ENCODE data around the gene FCN2.

DNA sequence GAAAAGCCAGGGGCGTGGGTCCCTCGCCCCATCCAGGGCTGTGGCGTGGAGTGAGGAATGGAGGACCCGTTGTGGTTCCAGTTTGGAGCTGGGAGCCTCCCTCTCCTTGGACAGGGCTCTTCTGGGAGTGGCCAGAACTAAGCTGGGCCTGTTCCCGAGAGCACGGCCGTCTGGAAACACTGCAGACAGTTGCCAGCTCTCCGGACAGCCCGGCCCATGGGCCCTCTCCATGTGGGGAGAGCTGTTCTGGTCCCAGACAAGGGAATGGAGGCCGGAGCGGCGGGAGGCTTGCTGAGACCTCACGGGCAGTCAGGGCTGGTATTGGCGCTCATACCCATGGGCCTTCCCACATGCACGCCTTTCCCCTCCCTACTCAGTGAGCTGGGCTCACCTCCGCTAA, 45.2 kb upstream of the FCN2 start:
- TF ChIP-seq POLR2A (IDR thresholded peaks at IDR 0.05; ENCODE audit: low read length) (no peak), SREBF2 (IDR thresholded peaks at IDR 0.05) (no peak), BHLHE40 (IDR thresholded peaks at IDR 0.05; ENCODE audit: low read depth, low read length) (no peak), RNF2 (IDR thresholded peaks at IDR 0.05; ENCODE audit: borderline replicate concordance, low read depth) (no peak), ESRRA (IDR thresholded peaks at IDR 0.05; ENCODE audit: borderline replicate concordance, low read length) (no peak), HOXA7 (CRISPR knock-in tag; IDR thresholded peaks at IDR 0.05) (no peak)
- TF ChIP-seq, protein P1, sequence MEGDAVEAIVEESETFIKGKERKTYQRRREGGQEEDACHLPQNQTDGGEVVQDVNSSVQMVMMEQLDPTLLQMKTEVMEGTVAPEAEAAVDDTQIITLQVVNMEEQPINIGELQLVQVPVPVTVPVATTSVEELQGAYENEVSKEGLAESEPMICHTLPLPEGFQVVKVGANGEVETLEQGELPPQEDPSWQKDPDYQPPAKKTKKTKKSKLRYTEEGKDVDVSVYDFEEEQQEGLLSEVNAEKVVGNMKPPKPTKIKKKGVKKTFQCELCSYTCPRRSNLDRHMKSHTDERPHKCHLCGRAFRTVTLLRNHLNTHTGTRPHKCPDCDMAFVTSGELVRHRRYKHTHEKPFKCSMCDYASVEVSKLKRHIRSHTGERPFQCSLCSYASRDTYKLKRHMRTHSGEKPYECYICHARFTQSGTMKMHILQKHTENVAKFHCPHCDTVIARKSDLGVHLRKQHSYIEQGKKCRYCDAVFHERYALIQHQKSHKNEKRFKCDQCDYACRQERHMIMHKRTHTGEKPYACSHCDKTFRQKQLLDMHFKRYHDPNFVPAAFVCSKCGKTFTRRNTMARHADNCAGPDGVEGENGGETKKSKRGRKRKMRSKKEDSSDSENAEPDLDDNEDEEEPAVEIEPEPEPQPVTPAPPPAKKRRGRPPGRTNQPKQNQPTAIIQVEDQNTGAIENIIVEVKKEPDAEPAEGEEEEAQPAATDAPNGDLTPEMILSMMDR (IDR thresholded peaks at IDR 0.05): no peak
- TF ChIP-seq, protein P2, sequence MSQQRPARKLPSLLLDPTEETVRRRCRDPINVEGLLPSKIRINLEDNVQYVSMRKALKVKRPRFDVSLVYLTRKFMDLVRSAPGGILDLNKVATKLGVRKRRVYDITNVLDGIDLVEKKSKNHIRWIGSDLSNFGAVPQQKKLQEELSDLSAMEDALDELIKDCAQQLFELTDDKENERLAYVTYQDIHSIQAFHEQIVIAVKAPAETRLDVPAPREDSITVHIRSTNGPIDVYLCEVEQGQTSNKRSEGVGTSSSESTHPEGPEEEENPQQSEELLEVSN (IDR thresholded peaks at IDR 0.05; ENCODE audit: borderline replicate concordance, low read depth): no peak
- TF ChIP-seq, protein P3, sequence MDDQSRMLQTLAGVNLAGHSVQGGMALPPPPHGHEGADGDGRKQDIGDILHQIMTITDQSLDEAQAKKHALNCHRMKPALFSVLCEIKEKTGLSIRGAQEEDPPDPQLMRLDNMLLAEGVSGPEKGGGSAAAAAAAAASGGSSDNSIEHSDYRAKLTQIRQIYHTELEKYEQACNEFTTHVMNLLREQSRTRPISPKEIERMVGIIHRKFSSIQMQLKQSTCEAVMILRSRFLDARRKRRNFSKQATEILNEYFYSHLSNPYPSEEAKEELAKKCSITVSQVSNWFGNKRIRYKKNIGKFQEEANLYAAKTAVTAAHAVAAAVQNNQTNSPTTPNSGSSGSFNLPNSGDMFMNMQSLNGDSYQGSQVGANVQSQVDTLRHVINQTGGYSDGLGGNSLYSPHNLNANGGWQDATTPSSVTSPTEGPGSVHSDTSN (IDR thresholded peaks at IDR 0.05): no peak

Data from A549 (cell line).